Measurements from ENCODE around the gene ZNF76. TPM values are rescaled to one million over a fixed set of nuclear protein-coding genes. Genes with fewer than 3 reads are reported as not detected.
A peak's percentile ranks its signal among the peaks of the same experiment; 100 is the strongest.

Gene ZNF76
- total RNA-seq (2014; rRNA removed; shearing (Covaris generic)) (29.6 and 31.0 TPM in 2 replicates), total RNA-seq (2022) (59.5 and 65.4 TPM in 2 replicates), Bru-seq, nascent RNA (percentile 65 among the genes with signal in this experiment), BruChase-seq, experiment 1, labeled RNA remaining after a 6-hour chase (percentile 72 among the genes with signal in this experiment), BruChase-seq, experiment 2, labeled RNA remaining after a 2-hour chase (percentile 65 among the genes with signal in this experiment)
- long read RNA-seq, transcript ZNF76-202 (13 exons, 2,447 nt) = minor isoform, 10 of 133 reads
- long read RNA-seq, transcript ZNF76-203 (14 exons, 2,716 nt) = major isoform, 18 of 133 reads
- long read RNA-seq, partial matches to known transcripts = 12 of 133 reads
- long read RNA-seq, other reads (novel, unspliced or antisense) = 93 of 133 reads

GRCh38 chr6:35259194-35259947, at the start of gene ZNF76:
ZNF76 (plus strand) TSS chr6:35259735; CDS start chr6:35281152, 21,417 bp downstream.
- intact Hi-C loops (cut with micrococcal nuclease; ENCODE audit: unreplicated experiment) = no loop called here
- BruUV-seq (replicated peaks) = no TSS peak

GRCh38 chr6:35213298-35213791, 46.2 kb upstream of the ZNF76 start:
- intact Hi-C loops (cut with micrococcal nuclease; ENCODE audit: unreplicated experiment) = no loop called here
- CTCF ChIA-PET (ENCODE audit: unreplicated experiment) = no interaction called here
- no peak for TF ChIP-seq CTCF (conservative IDR thresholded peaks at IDR 0.05; ENCODE audit: low read length)
- no peak for TF ChIP-seq EZH2phosphoT487 (IDR thresholded peaks at IDR 0.05; ENCODE audit: borderline replicate concordance, low read depth, low read length)
- BruUV-seq (replicated peaks) = no TSS peak
- Histone ChIP-seq H3K9me2 (ENCODE audit: insufficient read depth, low read length) (no peaks in the 10 kb centered on the region), H3K79me2 (ENCODE audit: insufficient read depth, low read depth, low read length) (no peaks in the 10 kb centered on the region), H4K20me1 (ENCODE audit: insufficient read depth, low read length) (no peaks in the 10 kb centered on the region), H3K4me3 (ENCODE audit: low read depth, low read length, poor library complexity, severe bottlenecking) (no peak overlapping the region), H3K36me3 (ENCODE audit: insufficient read depth, low read length) (no peaks in the 10 kb centered on the region), H3K4me1 (ENCODE audit: insufficient read depth, low read length, poor library complexity, severe bottlenecking) (peaks cover 13% of the 10 kb centered on the region), H3K9me3 (ENCODE audit: low read length) (no peaks in the 10 kb centered on the region), H3K27ac (ENCODE audit: low read depth, low read length, poor library complexity, severe bottlenecking) (no peak overlapping the region), H3K4me2 (ENCODE audit: low read length) (no peak overlapping the region), H2AFZ (ENCODE audit: low read length) (no peak overlapping the region)
- no peak for DNase-seq (ENCODE audit: low spot score)
- POLR2A ChIA-PET = no interaction called here

More at GRCh38 chr6:35259194-35259947, at the start of gene ZNF76:
- H3K9me2 ChIP-seq (ENCODE audit: insufficient read depth, low read length) = no peaks in the 10 kb centered on the region
- H3K79me2 ChIP-seq (ENCODE audit: insufficient read depth, low read depth, low read length) = peaks cover 22% of the 10 kb centered on the region; the same call in 1 of the 2 replicates
- H4K20me1 ChIP-seq (ENCODE audit: insufficient read depth, low read length) = no peaks in the 10 kb centered on the region
- POLR2A ChIA-PET = interaction anchor here (0.6 to 1.0 kb wide), 4 partner anchors 44 to 725 kb away, joined by 3 to 4 read pairs (median 4); no protein-coding TSS in a partner anchor
- no peaks in the 10 kb centered on the region for H3K9me3 ChIP-seq (ENCODE audit: low read length)
- H3K27ac ChIP-seq (ENCODE audit: low read depth, low read length, poor library complexity, severe bottlenecking) = peak within 1 kb of the TSS; percentile 63
- H2AFZ ChIP-seq (ENCODE audit: low read length) = peak within 1 kb of the TSS; percentile 62
- DNase-seq (ENCODE audit: low spot score) = peak; percentile 95
- CTCF ChIA-PET (ENCODE audit: unreplicated experiment) = no interaction called here
- peak within 1 kb of the TSS; percentile 96 for H3K4me2 ChIP-seq (ENCODE audit: low read length)
- peak within 1 kb of the TSS; percentile 81 for H3K4me3 ChIP-seq (ENCODE audit: low read depth, low read length, poor library complexity, severe bottlenecking)
- no peaks in the 10 kb centered on the region for H3K36me3 ChIP-seq (ENCODE audit: insufficient read depth, low read length)
- TF ChIP-seq EZH2phosphoT487 (IDR thresholded peaks at IDR 0.05; ENCODE audit: borderline replicate concordance, low read depth, low read length) (no peak), CTCF (conservative IDR thresholded peaks at IDR 0.05; ENCODE audit: low read length) (no peak)
- peaks cover 30% of the 10 kb centered on the region for H3K4me1 ChIP-seq (ENCODE audit: insufficient read depth, low read length, poor library complexity, severe bottlenecking)

Measured in OCI-LY7 (cell line).